ENCODE results near the gene UGGT1.

Gene UGGT1

DNA sequence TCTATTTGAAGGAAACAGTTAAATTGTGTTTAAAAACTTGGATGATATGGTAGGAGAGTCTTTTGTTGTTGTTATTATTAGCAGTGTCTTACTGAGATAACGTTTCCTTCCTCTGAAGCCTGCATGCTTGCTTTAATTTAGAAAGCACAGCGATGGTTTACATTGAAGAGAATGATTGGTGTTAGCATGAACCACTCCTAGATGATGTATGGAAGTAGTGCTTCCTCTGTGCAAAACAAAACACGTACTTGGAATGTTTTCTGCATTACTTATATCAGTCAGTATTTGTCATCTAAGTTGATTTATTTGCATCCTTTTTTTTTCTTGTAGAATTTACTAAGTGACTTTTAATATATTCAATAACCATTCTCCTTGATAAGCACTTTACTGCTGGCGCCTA lies 89.0 kb downstream of the UGGT1 start:
- H3K4me3 ChIP-seq (ENCODE audit: insufficient read depth, low read length, poor library complexity, severe bottlenecking), result no peak overlapping the region
- H3K79me2 ChIP-seq (ENCODE audit: insufficient read depth, low read length), result no peaks in the 10 kb centered on the region
- H3K27ac ChIP-seq (ENCODE audit: low read depth, low read length), result no peak overlapping the region
- H3K27me3 ChIP-seq (ENCODE audit: low read length), result no peaks in the 10 kb centered on the region
- no peak overlapping the region for H3K4me2 ChIP-seq (ENCODE audit: low read depth, low read length, poor library complexity, severe bottlenecking)
- no peaks in the 10 kb centered on the region for H3K9me3 ChIP-seq (ENCODE audit: insufficient read depth, low read length)
- H4K20me1 ChIP-seq (ENCODE audit: low read depth, low read length), result no peaks in the 10 kb centered on the region
- H3K9me2 ChIP-seq (replicated peaks; ENCODE audit: insufficient read depth, low read length), result no peaks in the 10 kb centered on the region
- no peak overlapping the region for H3K9ac ChIP-seq (ENCODE audit: low read length)
- H3K36me3 ChIP-seq (ENCODE audit: low read length), result peaks cover 58% of the 10 kb centered on the region
- H3F3A ChIP-seq (ENCODE audit: insufficient read depth), result no peaks in the 10 kb centered on the region; the same call in 1 of the 2 replicates
- TF ChIP-seq CTCF (IDR thresholded peaks at IDR 0.05; ENCODE audit: insufficient read depth, low read length, poor library complexity, severe bottlenecking), result no peak
- TF ChIP-seq EZH2phosphoT487 (conservative IDR thresholded peaks at IDR 0.05; ENCODE audit: low read length), result no peak
- H2AFZ ChIP-seq (ENCODE audit: low read depth, low read length, severe bottlenecking), result no peak overlapping the region

DNA sequence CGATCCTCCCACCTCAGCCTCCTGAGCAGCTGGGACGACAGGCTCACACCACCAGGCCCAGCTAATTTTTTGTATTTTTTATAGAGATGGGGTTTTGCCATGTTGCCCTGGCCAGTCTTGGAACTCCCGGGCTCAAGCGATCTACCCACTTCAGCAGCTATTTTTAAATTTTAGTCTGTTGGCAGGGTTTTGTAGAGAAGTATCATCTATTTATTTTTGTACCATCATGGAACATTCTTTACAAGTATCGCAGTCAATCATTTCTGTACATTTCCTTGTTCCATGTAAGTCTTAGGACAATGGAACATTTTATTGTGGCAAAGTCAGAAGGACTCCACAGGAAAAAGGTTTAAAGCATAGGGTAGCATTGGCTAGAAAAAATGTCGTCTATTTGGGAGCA lies 94.6 kb downstream of the UGGT1 start:
- Histone ChIP-seq H3K9me2 (replicated peaks; ENCODE audit: insufficient read depth, low read length) (no peaks in the 10 kb centered on the region), H3K9ac (ENCODE audit: low read length) (no peak overlapping the region), H3K79me2 (ENCODE audit: insufficient read depth, low read length) (no peaks in the 10 kb centered on the region), H3K9me3 (ENCODE audit: insufficient read depth, low read length) (no peaks in the 10 kb centered on the region), H4K20me1 (ENCODE audit: low read depth, low read length) (no peaks in the 10 kb centered on the region), H2AFZ (ENCODE audit: low read depth, low read length, severe bottlenecking) (no peak overlapping the region), H3K4me3 (ENCODE audit: insufficient read depth, low read length, poor library complexity, severe bottlenecking) (no peak overlapping the region), H3K27ac (ENCODE audit: low read depth, low read length) (no peak overlapping the region), H3F3A (ENCODE audit: insufficient read depth) (no peaks in the 10 kb centered on the region; the same call in 1 of the 2 replicates), H3K36me3 (ENCODE audit: low read length) (peaks cover 54% of the 10 kb centered on the region), H3K27me3 (ENCODE audit: low read length) (no peaks in the 10 kb centered on the region), H3K4me2 (ENCODE audit: low read depth, low read length, poor library complexity, severe bottlenecking) (no peak overlapping the region)
- TF ChIP-seq CTCF (IDR thresholded peaks at IDR 0.05; ENCODE audit: insufficient read depth, low read length, poor library complexity, severe bottlenecking) (no peak), EZH2phosphoT487 (conservative IDR thresholded peaks at IDR 0.05; ENCODE audit: low read length) (no peak)

GRCh38 chr2:128187032-128187654 lies 96.1 kb downstream of the UGGT1 start:
- H3K9ac ChIP-seq (ENCODE audit: low read length), result no peak overlapping the region
- no peaks in the 10 kb centered on the region for H4K20me1 ChIP-seq (ENCODE audit: low read depth, low read length)
- no peak overlapping the region for H2AFZ ChIP-seq (ENCODE audit: low read depth, low read length, severe bottlenecking)
- H3K36me3 ChIP-seq (ENCODE audit: low read length), result peaks cover 53% of the 10 kb centered on the region
- H3K4me2 ChIP-seq (ENCODE audit: low read depth, low read length, poor library complexity, severe bottlenecking), result no peak overlapping the region
- no peak for TF ChIP-seq CTCF (IDR thresholded peaks at IDR 0.05; ENCODE audit: insufficient read depth, low read length, poor library complexity, severe bottlenecking)
- TF ChIP-seq EZH2phosphoT487 (conservative IDR thresholded peaks at IDR 0.05; ENCODE audit: low read length), result no peak
- H3K9me3 ChIP-seq (ENCODE audit: insufficient read depth, low read length), result no peaks in the 10 kb centered on the region
- no peaks in the 10 kb centered on the region for H3K27me3 ChIP-seq (ENCODE audit: low read length)
- H3K4me3 ChIP-seq (ENCODE audit: insufficient read depth, low read length, poor library complexity, severe bottlenecking), result no peak overlapping the region
- no peaks in the 10 kb centered on the region for H3K79me2 ChIP-seq (ENCODE audit: insufficient read depth, low read length)
- H3K27ac ChIP-seq (ENCODE audit: low read depth, low read length), result no peak overlapping the region
- no peaks in the 10 kb centered on the region; the same call in 1 of the 2 replicates for H3F3A ChIP-seq (ENCODE audit: insufficient read depth)
- no peaks in the 10 kb centered on the region for H3K9me2 ChIP-seq (replicated peaks; ENCODE audit: insufficient read depth, low read length)

Measured in SU-DHL-6 (cell line).